ENCODE data around the gene XPA. TPM values are rescaled to one million over a fixed set of nuclear protein-coding genes. Genes with fewer than 3 reads are reported as not detected.
A peak's percentile ranks its signal among the peaks of the same experiment; 100 is the strongest.

XPA gene
- total and polyA plus RNA-seq, 9 donors: 18.2 to 22.9 (median 20.2) TPM

DNA sequence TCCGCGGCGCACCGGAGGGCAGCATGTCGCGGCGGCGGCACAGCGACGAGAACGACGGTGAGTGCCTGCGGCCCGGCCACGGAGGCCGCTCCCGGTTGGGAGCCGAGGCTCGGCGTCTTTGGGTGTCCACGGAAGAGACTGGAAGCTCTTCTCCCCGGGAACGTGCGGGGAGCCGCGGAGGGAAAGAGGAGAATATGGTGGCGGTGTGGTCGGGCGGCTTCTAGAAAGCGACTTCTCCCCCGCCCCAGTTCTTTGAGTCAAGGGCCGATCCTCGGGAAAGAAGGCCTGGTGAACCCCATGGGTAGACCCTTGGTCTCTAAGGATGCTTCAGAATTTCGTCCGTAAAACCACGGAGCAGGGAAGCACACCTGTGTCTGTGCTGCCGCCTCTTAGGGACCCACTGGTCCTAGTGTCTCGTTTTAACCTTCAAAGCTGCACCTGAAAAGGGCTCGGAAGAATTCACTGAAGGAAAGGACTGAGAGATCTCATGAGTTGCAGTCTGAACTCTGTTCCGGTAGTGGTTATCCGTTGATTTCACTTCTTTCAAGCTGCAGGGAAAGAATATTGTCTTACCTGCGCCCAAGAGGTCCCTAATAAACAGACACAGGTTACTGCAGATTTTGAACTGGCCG, 63.2 kb downstream of the XPA start:
- no peaks in the 10 kb centered on the region for H3K9me3 ChIP-seq (replicated peaks; ENCODE audit: control insufficient read depth, low read depth, low read length)
- DNase-seq: no peak
- H3K4me1 ChIP-seq (ENCODE audit: control insufficient read depth, insufficient read depth, low read length): peaks cover 18% of the 10 kb centered on the region
- H3K27me3 ChIP-seq (ENCODE audit: control insufficient read depth, insufficient read depth, low read length): no peaks in the 10 kb centered on the region
- no peaks in the 10 kb centered on the region for H3K36me3 ChIP-seq (ENCODE audit: control insufficient read depth, insufficient read depth, low read length)
- H3K27ac ChIP-seq (ENCODE audit: low read length): peak overlapping the region; percentile 99
- WGBS (ENCODE audit: insufficient coverage): under 1% methylated on average over 38 of the region's 43 CpGs
- peak overlapping the region; percentile 71 for H3K4me3 ChIP-seq (ENCODE audit: low read length)

DNA sequence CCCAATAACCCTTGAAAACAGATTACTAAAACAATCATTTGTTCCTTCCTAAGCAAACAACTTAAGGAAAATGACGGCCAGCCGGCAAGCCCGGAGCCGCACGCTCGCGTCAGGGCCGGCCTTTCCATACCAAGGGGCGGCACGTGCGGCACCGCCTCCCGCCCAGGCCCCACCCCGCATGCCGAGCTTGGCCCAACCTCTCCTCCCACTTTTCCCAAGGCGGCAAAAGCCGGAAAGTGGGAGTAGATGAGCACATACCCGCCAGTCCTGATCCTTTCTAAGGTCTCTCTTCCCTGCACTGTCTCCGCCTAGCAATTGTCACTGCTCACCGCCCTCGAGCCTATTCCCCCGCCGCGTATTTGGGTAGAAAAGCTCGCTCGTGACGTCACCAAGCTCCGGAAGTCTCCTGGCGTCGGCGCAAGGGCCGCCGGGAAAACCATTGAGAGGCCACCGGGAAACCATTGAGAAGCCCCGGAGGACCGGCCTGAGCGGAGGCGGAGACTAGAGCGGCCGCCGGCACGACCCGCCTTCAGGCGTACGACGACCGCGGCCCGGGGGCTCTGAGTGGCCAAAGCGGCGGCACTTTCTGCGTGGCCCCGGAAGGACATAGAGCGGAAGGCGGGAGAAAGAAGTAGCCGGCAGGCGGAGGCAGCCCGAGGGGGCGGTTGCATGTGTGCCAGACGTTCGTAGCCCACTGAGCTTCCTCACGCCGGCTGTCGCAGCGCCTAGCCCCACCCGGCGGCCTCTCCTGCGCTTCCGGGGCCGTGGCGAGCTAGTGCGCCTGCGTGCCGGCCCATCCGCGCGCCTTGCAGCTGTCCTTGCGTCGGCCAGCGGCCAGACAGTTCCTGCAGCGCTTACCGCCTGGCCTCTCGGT, 63.9 kb downstream of the XPA start, which contains the start of the genes NCBP1 and TSTD2:
TSS of gene NCBP1 (plus strand) at position 837 of the 874 bp plus-strand sequence. CDS start 61 bp downstream, outside the sequence.
TSS of gene TSTD2 (minus strand) at position 384 of the 874 bp plus-strand sequence. CDS start 5,806 bp downstream, outside the sequence.
- under 1% methylated on average over 78 of the region's 83 CpGs for WGBS (ENCODE audit: insufficient coverage)
- H3K4me1 ChIP-seq (ENCODE audit: control insufficient read depth, insufficient read depth, low read length): peaks cover 18% of the 10 kb centered on the region
- H3K9me3 ChIP-seq (replicated peaks; ENCODE audit: control insufficient read depth, low read depth, low read length): no peaks in the 10 kb centered on the region
- no peaks in the 10 kb centered on the region for H3K27me3 ChIP-seq (ENCODE audit: control insufficient read depth, insufficient read depth, low read length)
- H3K36me3 ChIP-seq (ENCODE audit: control insufficient read depth, insufficient read depth, low read length): no peaks in the 10 kb centered on the region
- peak within 1 kb of the TSS; percentile 71 for H3K4me3 ChIP-seq (ENCODE audit: low read length)
- H3K27ac ChIP-seq (ENCODE audit: low read length): peak within 1 kb of the TSS; percentile 99
- peak; percentile 99 for DNase-seq

DNA sequence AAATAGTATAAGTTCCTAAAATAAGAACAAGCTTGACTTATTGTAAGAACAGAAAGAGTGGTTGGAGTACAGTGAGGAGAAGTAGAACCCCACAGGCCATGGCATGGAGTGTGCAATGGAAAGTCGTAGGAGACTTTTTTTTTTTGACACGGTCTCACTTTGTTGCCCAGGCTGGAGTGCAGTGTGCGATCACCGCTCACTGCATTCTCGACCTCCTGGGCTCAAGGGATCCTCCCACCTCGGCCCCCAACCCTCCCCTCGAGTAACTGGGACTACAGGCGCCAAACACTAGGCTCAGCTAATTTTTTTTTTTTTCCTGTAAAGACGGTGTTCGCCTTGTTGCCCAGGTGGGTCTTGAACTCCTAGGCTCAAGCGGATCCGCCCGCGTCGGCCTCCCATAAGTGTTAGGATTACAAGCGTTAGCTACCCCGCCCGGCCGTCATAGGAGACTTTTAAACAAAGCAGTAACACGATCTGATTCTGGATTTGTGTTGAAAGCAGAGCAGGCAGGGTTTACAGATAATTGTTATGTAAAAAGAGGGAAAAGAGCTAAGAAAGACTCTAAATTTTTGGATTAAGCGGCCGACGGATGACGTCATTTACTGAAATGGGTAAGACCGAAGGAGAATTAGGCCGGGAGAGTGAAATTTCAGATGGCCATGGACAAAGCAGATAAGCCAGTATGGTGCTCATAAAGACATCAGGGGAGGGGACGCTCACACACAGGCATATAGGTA, 64.7 kb downstream of the XPA start:
- Histone ChIP-seq H3K4me1 (ENCODE audit: control insufficient read depth, insufficient read depth, low read length) (peaks cover 18% of the 10 kb centered on the region), H3K9me3 (replicated peaks; ENCODE audit: control insufficient read depth, low read depth, low read length) (no peaks in the 10 kb centered on the region), H3K27ac (ENCODE audit: low read length) (peak overlapping the region; percentile 99), H3K27me3 (ENCODE audit: control insufficient read depth, insufficient read depth, low read length) (no peaks in the 10 kb centered on the region), H3K4me3 (ENCODE audit: low read length) (peak overlapping the region; percentile 71), H3K36me3 (ENCODE audit: control insufficient read depth, insufficient read depth, low read length) (no peaks in the 10 kb centered on the region)
- peak; percentile 88 for DNase-seq
- 2% methylated on average over 24 of the region's 27 CpGs for WGBS (ENCODE audit: insufficient coverage)

DNA sequence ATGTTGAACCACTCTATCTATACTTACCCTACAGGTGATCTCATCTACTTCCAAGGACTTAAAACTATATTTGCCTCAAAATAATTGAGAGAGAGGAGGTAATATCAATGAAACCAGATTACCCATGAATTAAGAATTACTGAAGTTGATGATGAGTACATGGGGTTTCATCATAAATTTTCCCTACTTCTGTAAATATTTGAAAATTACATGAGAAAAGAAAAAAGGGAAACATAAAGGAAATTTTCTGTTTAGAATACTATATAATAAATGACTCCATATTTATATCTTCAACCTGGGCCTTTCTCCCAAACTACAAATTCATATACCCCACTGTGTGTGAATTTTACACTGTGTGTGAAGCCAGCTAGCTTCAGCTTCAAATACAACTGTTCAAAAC, 66.5 kb downstream of the XPA start:
- Histone ChIP-seq H3K4me3 (ENCODE audit: low read length) (no peak overlapping the region), H3K36me3 (ENCODE audit: control insufficient read depth, insufficient read depth, low read length) (no peaks in the 10 kb centered on the region), H3K9me3 (replicated peaks; ENCODE audit: control insufficient read depth, low read depth, low read length) (no peaks in the 10 kb centered on the region), H3K27ac (ENCODE audit: low read length) (no peak overlapping the region), H3K27me3 (ENCODE audit: control insufficient read depth, insufficient read depth, low read length) (no peaks in the 10 kb centered on the region), H3K4me1 (ENCODE audit: control insufficient read depth, insufficient read depth, low read length) (peaks cover 15% of the 10 kb centered on the region)
- DNase-seq: no peak

GRCh38 chr9:97629156-97629555, 68.0 kb downstream of the XPA start:
- Histone ChIP-seq H3K9me3 (replicated peaks; ENCODE audit: control insufficient read depth, low read depth, low read length) (no peaks in the 10 kb centered on the region), H3K27me3 (ENCODE audit: control insufficient read depth, insufficient read depth, low read length) (no peaks in the 10 kb centered on the region), H3K36me3 (ENCODE audit: control insufficient read depth, insufficient read depth, low read length) (peaks cover 3% of the 10 kb centered on the region), H3K4me1 (ENCODE audit: control insufficient read depth, insufficient read depth, low read length) (peaks cover 9% of the 10 kb centered on the region), H3K4me3 (ENCODE audit: low read length) (no peak overlapping the region), H3K27ac (ENCODE audit: low read length) (no peak overlapping the region)
- DNase-seq: no peak

DNA sequence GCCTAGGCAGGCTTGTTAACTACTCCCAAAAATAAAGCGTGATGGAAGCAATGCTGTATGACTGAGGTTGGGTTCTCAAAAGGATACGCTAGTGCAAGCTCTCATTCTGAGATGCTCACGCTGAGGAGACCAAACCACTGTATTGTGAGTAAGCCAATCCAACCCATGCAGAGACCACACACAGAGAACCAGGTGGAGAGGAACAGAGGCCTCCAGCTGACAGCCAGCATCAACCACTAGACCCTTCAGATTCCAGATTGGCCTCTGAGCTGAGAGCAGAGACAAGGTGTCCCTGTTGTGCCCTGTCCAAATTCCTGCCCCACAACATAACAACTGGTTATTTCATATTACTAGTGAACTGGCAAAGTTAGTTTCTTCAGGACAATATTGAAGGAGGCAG, 68.5 kb downstream of the XPA start:
- peaks cover 9% of the 10 kb centered on the region for H3K4me1 ChIP-seq (ENCODE audit: control insufficient read depth, insufficient read depth, low read length)
- H3K36me3 ChIP-seq (ENCODE audit: control insufficient read depth, insufficient read depth, low read length): peaks cover 7% of the 10 kb centered on the region
- DNase-seq: no peak
- 90% methylated on average over 2 of the region's 3 CpGs for WGBS (ENCODE audit: insufficient coverage)
- H3K4me3 ChIP-seq (ENCODE audit: low read length): no peak overlapping the region
- H3K27me3 ChIP-seq (ENCODE audit: control insufficient read depth, insufficient read depth, low read length): no peaks in the 10 kb centered on the region
- H3K27ac ChIP-seq (ENCODE audit: low read length): no peak overlapping the region
- H3K9me3 ChIP-seq (replicated peaks; ENCODE audit: control insufficient read depth, low read depth, low read length): no peaks in the 10 kb centered on the region

GRCh38 chr9:97627624-97628023, 69.5 kb downstream of the XPA start:
- H3K27ac ChIP-seq (ENCODE audit: low read length): no peak overlapping the region

GRCh38 chr9:97625620-97626019, 71.5 kb downstream of the XPA start:
- H3K36me3 ChIP-seq (ENCODE audit: control insufficient read depth, insufficient read depth, low read length): peaks cover 18% of the 10 kb centered on the region
- H3K27ac ChIP-seq (ENCODE audit: low read length): no peak overlapping the region
- DNase-seq: no peak
- no peaks in the 10 kb centered on the region for H3K27me3 ChIP-seq (ENCODE audit: control insufficient read depth, insufficient read depth, low read length)
- H3K9me3 ChIP-seq (replicated peaks; ENCODE audit: control insufficient read depth, low read depth, low read length): no peaks in the 10 kb centered on the region
- 80% methylated on average over 1 of the region's 3 CpGs for WGBS (ENCODE audit: insufficient coverage)
- H3K4me1 ChIP-seq (ENCODE audit: control insufficient read depth, insufficient read depth, low read length): no peaks in the 10 kb centered on the region
- no peak overlapping the region for H3K4me3 ChIP-seq (ENCODE audit: low read length)

More at GRCh38 chr9:97627624-97628023, 69.5 kb downstream of the XPA start:
- Histone ChIP-seq H3K4me1 (ENCODE audit: control insufficient read depth, insufficient read depth, low read length) (peaks cover 9% of the 10 kb centered on the region), H3K27me3 (ENCODE audit: control insufficient read depth, insufficient read depth, low read length) (no peaks in the 10 kb centered on the region), H3K36me3 (ENCODE audit: control insufficient read depth, insufficient read depth, low read length) (peaks cover 7% of the 10 kb centered on the region), H3K9me3 (replicated peaks; ENCODE audit: control insufficient read depth, low read depth, low read length) (no peaks in the 10 kb centered on the region), H3K4me3 (ENCODE audit: low read length) (no peak overlapping the region)
- no peak for DNase-seq
- 95% methylated on average over 2 of the region's 5 CpGs for WGBS (ENCODE audit: insufficient coverage)

Measured in muscle of leg (tissue), 11 donors.